ENCODE results near the gene UIMC1. TPM values are rescaled to one million over a fixed set of nuclear protein-coding genes. Genes with fewer than 3 reads are reported as not detected.

UIMC1 gene
- total and polyA plus RNA-seq, 2 donors, result 44.4 to 51.8 TPM

- Histone ChIP-seq H3K36me3 (ENCODE audit: control insufficient read depth in 2 of 2, insufficient read depth in 2 of 2, low read length in 1 of 2) (no peaks in the 10 kb centered on the region), H3K27me3 (ENCODE audit: control insufficient read depth in 2 of 2, insufficient read depth in 1 of 2, low read length in 1 of 2) (peaks cover 0 to 7% of the 10 kb centered on the region in 2 donors), H3K4me1 (ENCODE audit: control insufficient read depth in 2 of 2, insufficient read depth in 2 of 2, low read length in 2 of 2) (no peaks in the 10 kb centered on the region), H3K4me3 (ENCODE audit: low read length in 2 of 2) (no peak overlapping the region), H3K9me3 (ENCODE audit: control insufficient read depth in 2 of 2, insufficient read depth in 1 of 2, low read length in 1 of 2) (no peaks in the 10 kb centered on the region), H3K27ac (ENCODE audit: low read depth in 1 of 2, low read length in 1 of 2) (no peak overlapping the region)
- no peak for DNase-seq (ENCODE audit: low read depth in 6 of 9, low spot score in 9 of 9)
- WGBS, result 87% methylated on average over 9 of the region's 9 CpGs
Observed at GRCh38 chr5:176890455-176891330, 115.9 kb downstream of the UIMC1 start.

GRCh38 chr5:176889321-176890280, 117.0 kb downstream of the UIMC1 start:
- H3K27ac ChIP-seq (ENCODE audit: low read depth in 1 of 2, low read length in 1 of 2), result no peak overlapping the region
- H3K4me1 ChIP-seq (ENCODE audit: control insufficient read depth in 2 of 2, insufficient read depth in 2 of 2, low read length in 2 of 2), result no peaks in the 10 kb centered on the region
- DNase-seq (ENCODE audit: low read depth in 6 of 9, low spot score in 9 of 9), result no peak
- H3K9me3 ChIP-seq (ENCODE audit: control insufficient read depth in 2 of 2, insufficient read depth in 1 of 2, low read length in 1 of 2), result no peaks in the 10 kb centered on the region
- H3K4me3 ChIP-seq (ENCODE audit: low read length in 2 of 2), result no peak overlapping the region
- H3K36me3 ChIP-seq (ENCODE audit: control insufficient read depth in 2 of 2, insufficient read depth in 2 of 2, low read length in 1 of 2), result no peaks in the 10 kb centered on the region
- 98% methylated on average over 24 of the region's 24 CpGs for WGBS
- H3K27me3 ChIP-seq (ENCODE audit: control insufficient read depth in 2 of 2, insufficient read depth in 1 of 2, low read length in 1 of 2), result peaks cover 0 to 7% of the 10 kb centered on the region in 2 donors

- no peak overlapping the region for H3K4me3 ChIP-seq (ENCODE audit: low read length in 2 of 2)
- no peak for DNase-seq (ENCODE audit: low read depth in 6 of 9, low spot score in 9 of 9)
- 89% methylated on average over 1 of the region's 1 CpG for WGBS
- no peaks in the 10 kb centered on the region for H3K36me3 ChIP-seq (ENCODE audit: control insufficient read depth in 2 of 2, insufficient read depth in 2 of 2, low read length in 1 of 2)
- no peaks in the 10 kb centered on the region for H3K4me1 ChIP-seq (ENCODE audit: control insufficient read depth in 2 of 2, insufficient read depth in 2 of 2, low read length in 2 of 2)
- peaks cover 0 to 7% of the 10 kb centered on the region in 2 donors for H3K27me3 ChIP-seq (ENCODE audit: control insufficient read depth in 2 of 2, insufficient read depth in 1 of 2, low read length in 1 of 2)
- no peaks in the 10 kb centered on the region for H3K9me3 ChIP-seq (ENCODE audit: control insufficient read depth in 2 of 2, insufficient read depth in 1 of 2, low read length in 1 of 2)
- H3K27ac ChIP-seq (ENCODE audit: low read depth in 1 of 2, low read length in 1 of 2), result no peak overlapping the region
Observed at GRCh38 chr5:176888865-176889165, 117.8 kb downstream of the UIMC1 start.

- Histone ChIP-seq H3K27ac (ENCODE audit: low read depth in 1 of 2, low read length in 1 of 2) (no peak overlapping the region), H3K4me1 (ENCODE audit: control insufficient read depth in 2 of 2, insufficient read depth in 2 of 2, low read length in 2 of 2) (no peaks in the 10 kb centered on the region), H3K4me3 (ENCODE audit: low read length in 2 of 2) (no peak overlapping the region), H3K27me3 (ENCODE audit: control insufficient read depth in 2 of 2, insufficient read depth in 1 of 2, low read length in 1 of 2) (peaks cover 0 to 7% of the 10 kb centered on the region in 2 donors), H3K9me3 (ENCODE audit: control insufficient read depth in 2 of 2, insufficient read depth in 1 of 2, low read length in 1 of 2) (no peaks in the 10 kb centered on the region), H3K36me3 (ENCODE audit: control insufficient read depth in 2 of 2, insufficient read depth in 2 of 2, low read length in 1 of 2) (no peaks in the 10 kb centered on the region)
- DNase-seq (ENCODE audit: low read depth in 6 of 9, low spot score in 9 of 9), result no peak
- WGBS, result 92% methylated on average over 27 of the region's 27 CpGs
Observed at GRCh38 chr5:176888016-176888864, 118.3 kb downstream of the UIMC1 start.

- no peak for DNase-seq (ENCODE audit: low read depth in 6 of 9, low spot score in 9 of 9)
- H3K4me1 ChIP-seq (ENCODE audit: control insufficient read depth in 2 of 2, insufficient read depth in 2 of 2, low read length in 2 of 2), result no peaks in the 10 kb centered on the region
- H3K27ac ChIP-seq (ENCODE audit: low read depth in 1 of 2, low read length in 1 of 2), result no peak overlapping the region
- H3K36me3 ChIP-seq (ENCODE audit: control insufficient read depth in 2 of 2, insufficient read depth in 2 of 2, low read length in 1 of 2), result no peaks in the 10 kb centered on the region
- H3K4me3 ChIP-seq (ENCODE audit: low read length in 2 of 2), result no peak overlapping the region
- H3K27me3 ChIP-seq (ENCODE audit: control insufficient read depth in 2 of 2, insufficient read depth in 1 of 2, low read length in 1 of 2), result peaks cover 0 to 5% of the 10 kb centered on the region in 2 donors
- H3K9me3 ChIP-seq (ENCODE audit: control insufficient read depth in 2 of 2, insufficient read depth in 1 of 2, low read length in 1 of 2), result no peaks in the 10 kb centered on the region
- WGBS, result 92% methylated on average over 28 of the region's 28 CpGs
Observed at GRCh38 chr5:176887252-176887849, 119.2 kb downstream of the UIMC1 start.

GRCh38 chr5:176886336-176887251, 120.0 kb downstream of the UIMC1 start:
- Histone ChIP-seq H3K27me3 (ENCODE audit: control insufficient read depth in 2 of 2, insufficient read depth in 1 of 2, low read length in 1 of 2) (peaks cover 0 to 5% of the 10 kb centered on the region in 2 donors), H3K36me3 (ENCODE audit: control insufficient read depth in 2 of 2, insufficient read depth in 2 of 2, low read length in 1 of 2) (no peaks in the 10 kb centered on the region), H3K9me3 (ENCODE audit: control insufficient read depth in 2 of 2, insufficient read depth in 1 of 2, low read length in 1 of 2) (no peaks in the 10 kb centered on the region), H3K4me1 (ENCODE audit: control insufficient read depth in 2 of 2, insufficient read depth in 2 of 2, low read length in 2 of 2) (no peaks in the 10 kb centered on the region), H3K4me3 (ENCODE audit: low read length in 2 of 2) (no peak overlapping the region), H3K27ac (ENCODE audit: low read depth in 1 of 2, low read length in 1 of 2) (no peak overlapping the region)
- no peak for DNase-seq (ENCODE audit: low read depth in 6 of 9, low spot score in 9 of 9)
- 96% methylated on average over 13 of the region's 13 CpGs for WGBS

GRCh38 chr5:176884571-176884890, 122.0 kb downstream of the UIMC1 start:
- Histone ChIP-seq H3K36me3 (ENCODE audit: control insufficient read depth in 2 of 2, insufficient read depth in 2 of 2, low read length in 1 of 2) (no peaks in the 10 kb centered on the region), H3K27ac (ENCODE audit: low read depth in 1 of 2, low read length in 1 of 2) (no peak overlapping the region), H3K4me1 (ENCODE audit: control insufficient read depth in 2 of 2, insufficient read depth in 2 of 2, low read length in 2 of 2) (no peaks in the 10 kb centered on the region), H3K4me3 (ENCODE audit: low read length in 2 of 2) (no peak overlapping the region), H3K9me3 (ENCODE audit: control insufficient read depth in 2 of 2, insufficient read depth in 1 of 2, low read length in 1 of 2) (no peaks in the 10 kb centered on the region), H3K27me3 (ENCODE audit: control insufficient read depth in 2 of 2, insufficient read depth in 1 of 2, low read length in 1 of 2) (no peaks in the 10 kb centered on the region)
- DNase-seq (ENCODE audit: low read depth in 6 of 9, low spot score in 9 of 9), result no peak
- 91% methylated on average over 4 of the region's 4 CpGs for WGBS
